ENCODE measurements around the gene EXOC1L. TPM values are rescaled to one million over a fixed set of nuclear protein-coding genes. Genes with fewer than 3 reads are reported as not detected.
A peak's percentile ranks its signal among the peaks of the same experiment; 100 is the strongest.

Gene EXOC1L
- total RNA-seq, 3 donors from 2014 or later (not counting 1 experiment from before 2014, with no cell fraction given): not detected

DNA sequence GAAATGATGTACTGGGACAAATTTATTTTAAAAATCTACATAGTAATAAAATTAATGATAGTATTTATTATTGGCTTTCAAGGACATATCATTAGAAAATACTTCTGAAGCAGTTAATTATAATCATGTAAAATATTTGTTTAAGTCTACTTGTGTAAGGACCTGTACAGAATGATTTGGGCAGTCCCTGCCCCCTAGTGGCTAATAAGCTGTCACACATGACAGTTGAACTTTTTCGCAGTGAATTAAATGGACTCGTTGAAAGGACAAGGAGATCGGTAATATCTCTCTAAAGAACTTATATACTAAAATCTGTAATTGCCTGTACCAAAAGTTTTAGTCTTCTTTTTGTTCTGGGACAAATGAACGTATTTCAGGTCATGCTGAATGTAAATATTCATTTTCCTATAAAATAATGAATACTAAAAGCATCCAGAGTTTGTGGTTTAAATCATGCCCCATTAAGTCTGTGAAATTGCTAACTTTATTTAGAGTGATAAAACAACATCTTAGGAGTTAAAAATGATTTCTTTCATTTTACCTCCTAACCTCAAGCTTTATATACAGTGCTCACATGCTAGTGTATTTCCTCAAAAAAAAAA lies 47.5 kb downstream of the EXOC1L start:
- Histone ChIP-seq H3K4me1 (ENCODE audit: control insufficient read depth, insufficient read depth, low read length) (no peaks in the 10 kb centered on the region), H3K9me3 (ENCODE audit: control insufficient read depth, insufficient read depth, low read length) (no peaks in the 10 kb centered on the region), H3K4me3 (ENCODE audit: low read length) (no peak overlapping the region), H3K36me3 (ENCODE audit: control insufficient read depth, insufficient read depth, low read length) (peaks cover 60% of the 10 kb centered on the region), H3K27me3 (ENCODE audit: control insufficient read depth, insufficient read depth, low read length) (no peaks in the 10 kb centered on the region), H3K27ac (ENCODE audit: low read length) (no peak overlapping the region)
- H3K9me3 Mint-ChIP-seq: no peaks in the 10 kb centered on the region
- intact Hi-C loops (cut with micrococcal nuclease): loop anchor here (5.0 to 10.0 kb wide), 3 partner anchors 520 to 892 kb away; partner anchors contain the start of gene SRD5A3
- 0% methylated on average over 1 of the region's 4 CpGs for WGBS (ENCODE audit: insufficient coverage)
- TF ChIP-seq, protein P1, sequence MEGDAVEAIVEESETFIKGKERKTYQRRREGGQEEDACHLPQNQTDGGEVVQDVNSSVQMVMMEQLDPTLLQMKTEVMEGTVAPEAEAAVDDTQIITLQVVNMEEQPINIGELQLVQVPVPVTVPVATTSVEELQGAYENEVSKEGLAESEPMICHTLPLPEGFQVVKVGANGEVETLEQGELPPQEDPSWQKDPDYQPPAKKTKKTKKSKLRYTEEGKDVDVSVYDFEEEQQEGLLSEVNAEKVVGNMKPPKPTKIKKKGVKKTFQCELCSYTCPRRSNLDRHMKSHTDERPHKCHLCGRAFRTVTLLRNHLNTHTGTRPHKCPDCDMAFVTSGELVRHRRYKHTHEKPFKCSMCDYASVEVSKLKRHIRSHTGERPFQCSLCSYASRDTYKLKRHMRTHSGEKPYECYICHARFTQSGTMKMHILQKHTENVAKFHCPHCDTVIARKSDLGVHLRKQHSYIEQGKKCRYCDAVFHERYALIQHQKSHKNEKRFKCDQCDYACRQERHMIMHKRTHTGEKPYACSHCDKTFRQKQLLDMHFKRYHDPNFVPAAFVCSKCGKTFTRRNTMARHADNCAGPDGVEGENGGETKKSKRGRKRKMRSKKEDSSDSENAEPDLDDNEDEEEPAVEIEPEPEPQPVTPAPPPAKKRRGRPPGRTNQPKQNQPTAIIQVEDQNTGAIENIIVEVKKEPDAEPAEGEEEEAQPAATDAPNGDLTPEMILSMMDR (IDR thresholded peaks at IDR 0.05): peak; percentile 91
- H3K4me3 Mint-ChIP-seq: no peak overlapping the region
- H3K27me3 Mint-ChIP-seq (ENCODE audit: low read depth in 2 of 2): no peaks in the 10 kb centered on the region
- H3K4me1 Mint-ChIP-seq: peaks cover 10 to 11% of the 10 kb centered on the region in 2 donors
- peaks cover 25% of the 10 kb centered on the region for H3K36me3 Mint-ChIP-seq
- H3K27ac Mint-ChIP-seq: peak overlapping the region; percentile 45 to 83
- peak; percentile 87 to 93 (median 88) for ATAC-seq
- peak in 1 of 2 donors; percentile 73 for DNase-seq

DNA sequence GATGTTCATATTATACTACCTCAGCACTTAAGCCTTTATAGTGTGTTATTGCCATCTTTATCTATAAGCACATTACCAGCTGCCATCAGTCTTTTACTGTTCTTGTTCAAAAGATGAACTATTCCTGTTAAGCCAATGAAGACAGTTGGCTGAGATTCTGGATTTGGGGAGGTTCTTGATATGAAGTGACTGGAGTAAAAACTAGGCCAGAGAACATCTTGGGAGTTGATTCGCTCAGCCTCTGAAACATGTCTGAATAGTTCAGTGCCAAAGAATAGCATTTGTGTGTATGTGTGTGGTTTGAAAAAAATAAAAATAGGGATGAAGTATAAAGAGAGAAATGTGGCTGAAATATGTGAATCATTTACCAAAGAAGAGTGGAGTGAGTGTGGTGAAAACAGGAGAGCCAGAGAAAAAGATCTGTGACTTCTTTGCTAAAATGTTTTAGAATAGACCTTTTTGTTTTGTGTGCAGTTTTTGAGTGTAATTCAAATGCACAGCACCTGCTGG lies 49.0 kb downstream of the EXOC1L start:
- Mint-ChIP-seq H3K4me1 (peaks cover 10 to 11% of the 10 kb centered on the region in 2 donors), H3K4me3 (no peak overlapping the region), H3K9me3 (no peaks in the 10 kb centered on the region), H3K27me3 (ENCODE audit: low read depth in 2 of 2) (no peaks in the 10 kb centered on the region), H3K36me3 (peaks cover 30% of the 10 kb centered on the region), H3K27ac (no peak overlapping the region)
- Histone ChIP-seq H3K4me3 (ENCODE audit: low read length) (no peak overlapping the region), H3K27me3 (ENCODE audit: control insufficient read depth, insufficient read depth, low read length) (no peaks in the 10 kb centered on the region), H3K27ac (ENCODE audit: low read length) (no peak overlapping the region), H3K4me1 (ENCODE audit: control insufficient read depth, insufficient read depth, low read length) (no peaks in the 10 kb centered on the region), H3K36me3 (ENCODE audit: control insufficient read depth, insufficient read depth, low read length) (peaks cover 62% of the 10 kb centered on the region), H3K9me3 (ENCODE audit: control insufficient read depth, insufficient read depth, low read length) (no peaks in the 10 kb centered on the region)
- intact Hi-C loops (cut with micrococcal nuclease): loop anchor here (5.0 to 10.0 kb wide), 3 partner anchors 521 to 894 kb away; partner anchors contain the start of gene SRD5A3
- 96% methylated on average over 1 of the region's 1 CpG for WGBS (ENCODE audit: insufficient coverage)
- ATAC-seq (no peak), DNase-seq (no peak)
- TF ChIP-seq, protein P1 (IDR thresholded peaks at IDR 0.05): no peak

DNA sequence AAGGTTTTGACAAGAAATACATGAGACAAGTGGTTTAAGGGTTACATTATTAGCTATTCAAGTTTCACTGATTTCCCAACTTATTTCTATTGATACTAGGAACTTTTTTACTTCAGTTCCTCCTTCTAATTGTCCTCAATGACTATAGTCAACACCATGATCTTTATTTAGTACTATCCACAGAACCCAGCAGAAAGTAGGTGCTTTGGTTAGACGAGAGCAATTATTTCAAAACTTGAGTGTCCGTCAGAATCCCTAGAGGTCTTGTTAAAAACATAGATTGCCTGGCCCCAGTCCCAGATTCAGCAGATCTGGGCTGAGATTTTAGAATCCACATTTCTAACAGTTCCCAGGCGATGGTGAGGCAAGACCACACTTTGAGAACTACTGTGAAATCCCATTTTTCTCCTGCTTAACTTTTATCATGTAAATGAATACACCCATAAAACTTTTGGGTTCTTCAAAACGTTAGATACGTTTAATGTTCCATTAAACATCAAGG lies 51.8 kb downstream of the EXOC1L start:
- Histone ChIP-seq H3K27ac (ENCODE audit: low read length) (no peak overlapping the region), H3K36me3 (ENCODE audit: control insufficient read depth, insufficient read depth, low read length) (peaks cover 66% of the 10 kb centered on the region), H3K4me1 (ENCODE audit: control insufficient read depth, insufficient read depth, low read length) (no peaks in the 10 kb centered on the region), H3K9me3 (ENCODE audit: control insufficient read depth, insufficient read depth, low read length) (no peaks in the 10 kb centered on the region), H3K27me3 (ENCODE audit: control insufficient read depth, insufficient read depth, low read length) (no peaks in the 10 kb centered on the region), H3K4me3 (ENCODE audit: low read length) (no peak overlapping the region)
- no peak for ATAC-seq
- intact Hi-C loops (cut with micrococcal nuclease): no loop called here
- no peaks in the 10 kb centered on the region for H3K9me3 Mint-ChIP-seq
- H3K27me3 Mint-ChIP-seq (ENCODE audit: low read depth in 2 of 2): no peaks in the 10 kb centered on the region
- WGBS (ENCODE audit: insufficient coverage): 97% methylated on average over 5 of the region's 5 CpGs
- peaks cover 33% of the 10 kb centered on the region for H3K36me3 Mint-ChIP-seq
- TF ChIP-seq, protein P1 (IDR thresholded peaks at IDR 0.05): no peak
- H3K4me1 Mint-ChIP-seq: peaks cover 6% of the 10 kb centered on the region in 2 donors
- DNase-seq: no peak
- no peak overlapping the region for H3K4me3 Mint-ChIP-seq
- H3K27ac Mint-ChIP-seq: no peak overlapping the region

Measured in natural killer cell (primary cell).